SU-DHL-6 (cell line): Measurements from ENCODE around the gene ADD3.

Experiments
- EZH2phosphoT487 ChIP-seq: fragments of 200-600 bp; sonication (generic), shearing (Covaris generic); conservative IDR thresholded peaks from 2 replicates; pipeline ENCODE4 v1.6.1; 2018; ENCODE audit warnings: mild to moderate bottlenecking, antibody characterized with exemption, low read length, moderate library complexity, mixed read lengths
- TF ChIP-seq, protein P1 (sequence below): fragments of 200-600 bp; sonication (generic); IDR thresholded peaks from one replicate; pipeline ENCODE4 v1.5.1; 2017; ENCODE audit warnings: antibody characterized with exemption, mild to moderate bottlenecking, low read length, moderate library complexity; ENCODE audit not compliant: insufficient read depth, poor library complexity, severe bottlenecking

- TF ChIP-seq, protein P1, sequence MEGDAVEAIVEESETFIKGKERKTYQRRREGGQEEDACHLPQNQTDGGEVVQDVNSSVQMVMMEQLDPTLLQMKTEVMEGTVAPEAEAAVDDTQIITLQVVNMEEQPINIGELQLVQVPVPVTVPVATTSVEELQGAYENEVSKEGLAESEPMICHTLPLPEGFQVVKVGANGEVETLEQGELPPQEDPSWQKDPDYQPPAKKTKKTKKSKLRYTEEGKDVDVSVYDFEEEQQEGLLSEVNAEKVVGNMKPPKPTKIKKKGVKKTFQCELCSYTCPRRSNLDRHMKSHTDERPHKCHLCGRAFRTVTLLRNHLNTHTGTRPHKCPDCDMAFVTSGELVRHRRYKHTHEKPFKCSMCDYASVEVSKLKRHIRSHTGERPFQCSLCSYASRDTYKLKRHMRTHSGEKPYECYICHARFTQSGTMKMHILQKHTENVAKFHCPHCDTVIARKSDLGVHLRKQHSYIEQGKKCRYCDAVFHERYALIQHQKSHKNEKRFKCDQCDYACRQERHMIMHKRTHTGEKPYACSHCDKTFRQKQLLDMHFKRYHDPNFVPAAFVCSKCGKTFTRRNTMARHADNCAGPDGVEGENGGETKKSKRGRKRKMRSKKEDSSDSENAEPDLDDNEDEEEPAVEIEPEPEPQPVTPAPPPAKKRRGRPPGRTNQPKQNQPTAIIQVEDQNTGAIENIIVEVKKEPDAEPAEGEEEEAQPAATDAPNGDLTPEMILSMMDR, result no peak
- TF ChIP-seq EZH2phosphoT487, result no peak
Measured at GRCh38 chr10:110074298-110074697, 66.5 kb downstream of the ADD3 start.
